Duodenal mucosa (tissue), 2 donors: ENCODE results near the gene FAM184A.

Experiments used
- H3K27ac ChIP-seq: one replicate; pipeline ENCODE4 v1.7.0; 2013; ENCODE audit warnings: low read depth, low read length
- H3K27me3 ChIP-seq, 2 donors: one replicate each; pipeline ENCODE4 v1.7.0; 2013; ENCODE audit warnings: low read length in 2 of 2, control low read depth in 1 of 2; ENCODE audit not compliant: insufficient read depth in 2 of 2, control insufficient read depth in 1 of 2
- H3K36me3 ChIP-seq, 2 donors: one replicate each; pipeline ENCODE4 v1.7.0; 2013; ENCODE audit warnings: low read length in 2 of 2, control low read depth in 1 of 2; ENCODE audit not compliant: insufficient read depth in 2 of 2, control insufficient read depth in 1 of 2
- H3K4me1 ChIP-seq, 2 donors: one replicate each; pipeline ENCODE4 v1.7.0; 2013; ENCODE audit warnings: low read length in 2 of 2, control low read depth in 1 of 2; ENCODE audit not compliant: insufficient read depth in 2 of 2, control insufficient read depth in 1 of 2
- H3K4me3 ChIP-seq, 2 donors: one replicate each; pipeline ENCODE4 v1.7.0; 2013; ENCODE audit warnings: low read length in 2 of 2, low read depth in 1 of 2
- H3K9ac ChIP-seq, 2 donors: one replicate each; pipeline ENCODE4 v1.7.0; 2013; ENCODE audit warnings: low read length in 2 of 2, low read depth in 1 of 2
- H3K9me3 ChIP-seq, 2 donors: one replicate each; pipeline ENCODE4 v1.7.0; 2013; ENCODE audit warnings: low read length in 2 of 2, control low read depth in 1 of 2; ENCODE audit not compliant: control insufficient read depth in 1 of 2

Gene FAM184A

DNA sequence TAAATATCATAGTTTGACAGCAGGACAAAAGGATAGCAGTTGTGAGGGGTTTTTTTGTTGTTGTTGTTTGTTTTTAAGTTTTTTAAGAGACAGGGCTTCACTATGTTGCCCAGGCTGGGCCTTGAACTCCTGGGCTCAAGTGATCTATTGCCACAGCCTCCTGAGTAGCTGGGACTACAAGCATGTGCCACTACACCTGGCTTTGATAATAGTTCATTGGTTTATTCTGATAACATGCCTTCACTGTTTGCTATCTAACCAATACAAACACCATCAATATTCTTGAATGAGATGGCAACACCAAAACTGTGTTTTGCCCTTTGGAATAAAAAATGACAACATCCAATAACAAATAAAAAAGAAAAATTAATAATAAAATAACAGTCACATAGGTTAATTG is 41.2 kb downstream of the FAM184A start:
- Histone ChIP-seq H3K9ac (no peak overlapping the region), H3K4me1 (peaks cover 4 to 8% of the 10 kb centered on the region in 2 donors), H3K36me3 (no peaks in the 10 kb centered on the region), H3K27ac (no peak overlapping the region), H3K9me3 (no peaks in the 10 kb centered on the region), H3K4me3 (no peak overlapping the region), H3K27me3 (no peaks in the 10 kb centered on the region)

DNA sequence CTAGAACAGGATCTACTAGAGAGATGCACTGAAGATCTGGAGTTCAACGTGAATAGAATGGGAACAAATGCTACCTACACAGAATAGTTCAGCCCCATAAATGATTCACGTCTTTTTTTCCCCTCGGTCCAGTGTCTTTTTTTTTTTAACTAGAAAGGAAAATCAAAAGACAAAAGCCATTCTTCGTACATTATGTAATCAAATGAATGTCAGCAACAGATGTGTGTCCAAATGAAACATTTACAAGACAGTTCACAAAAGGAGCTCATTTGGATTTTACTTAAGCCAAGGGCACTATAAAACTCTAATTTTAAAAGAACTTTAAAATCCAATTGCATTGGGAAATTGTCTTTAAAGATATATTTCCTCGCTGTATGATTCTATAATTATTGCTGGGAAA is 42.4 kb downstream of the FAM184A start:
- no peak overlapping the region for H3K27ac ChIP-seq
- no peaks in the 10 kb centered on the region for H3K27me3 ChIP-seq
- no peaks in the 10 kb centered on the region for H3K36me3 ChIP-seq
- H3K4me1 ChIP-seq, result peaks cover 4 to 8% of the 10 kb centered on the region in 2 donors
- no peak overlapping the region for H3K4me3 ChIP-seq
- no peaks in the 10 kb centered on the region for H3K9me3 ChIP-seq
- H3K9ac ChIP-seq, result no peak overlapping the region

- no peak overlapping the region for H3K27ac ChIP-seq
- H3K9me3 ChIP-seq, result no peaks in the 10 kb centered on the region
- no peak overlapping the region for H3K9ac ChIP-seq
- H3K36me3 ChIP-seq, result no peaks in the 10 kb centered on the region
- no peak overlapping the region for H3K4me3 ChIP-seq
- H3K4me1 ChIP-seq, result peaks cover 4 to 8% of the 10 kb centered on the region in 2 donors
- H3K27me3 ChIP-seq, result no peaks in the 10 kb centered on the region
Observed at GRCh38 chr6:119035459-119035858, 43.0 kb downstream of the FAM184A start.

- Histone ChIP-seq H3K4me3 (no peak overlapping the region), H3K27ac (no peak overlapping the region)
Observed at GRCh38 chr6:119034827-119035458, 43.5 kb downstream of the FAM184A start.

GRCh38 chr6:119032428-119032827 is 46.0 kb downstream of the FAM184A start:
- Histone ChIP-seq H3K9me3 (no peaks in the 10 kb centered on the region), H3K9ac (no peak overlapping the region), H3K4me3 (no peak overlapping the region), H3K27ac (no peak overlapping the region), H3K4me1 (peaks cover 4 to 8% of the 10 kb centered on the region in 2 donors), H3K36me3 (no peaks in the 10 kb centered on the region), H3K27me3 (no peaks in the 10 kb centered on the region)

More at GRCh38 chr6:119034827-119035458, 43.5 kb downstream of the FAM184A start:
- Histone ChIP-seq H3K4me1 (peaks cover 4 to 8% of the 10 kb centered on the region in 2 donors), H3K36me3 (no peaks in the 10 kb centered on the region), H3K27me3 (no peaks in the 10 kb centered on the region), H3K9ac (no peak overlapping the region), H3K9me3 (no peaks in the 10 kb centered on the region)

GRCh38 chr6:119030759-119031158 is 47.7 kb downstream of the FAM184A start:
- Histone ChIP-seq H3K9ac (no peak overlapping the region), H3K27ac (no peak overlapping the region), H3K9me3 (no peaks in the 10 kb centered on the region), H3K4me1 (peaks cover 4 to 8% of the 10 kb centered on the region in 2 donors), H3K36me3 (no peaks in the 10 kb centered on the region), H3K4me3 (no peak overlapping the region), H3K27me3 (no peaks in the 10 kb centered on the region)

DNA sequence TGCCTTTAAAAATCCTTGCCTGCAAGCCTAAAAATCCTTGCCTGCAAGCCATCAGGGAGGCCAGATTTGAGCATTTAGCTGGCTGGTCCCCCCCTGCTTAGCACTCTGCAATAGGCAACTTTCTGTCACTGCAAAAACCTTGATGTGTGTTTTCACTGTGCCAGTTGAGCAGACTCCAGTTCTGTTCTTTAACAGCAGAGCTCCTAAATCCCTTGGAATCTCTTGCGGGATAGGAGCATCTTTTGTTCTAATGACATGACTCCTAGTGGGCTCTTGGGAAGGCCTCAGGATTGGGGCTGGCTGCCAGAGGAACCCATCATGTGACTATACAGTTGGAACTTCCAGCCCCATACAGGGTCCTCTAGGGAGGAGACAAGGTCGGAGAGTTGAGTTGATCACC is 50.4 kb downstream of the FAM184A start:
- Histone ChIP-seq H3K9me3 (no peaks in the 10 kb centered on the region), H3K27ac (no peak overlapping the region), H3K9ac (no peak overlapping the region), H3K36me3 (no peaks in the 10 kb centered on the region), H3K4me1 (no peaks in the 10 kb centered on the region), H3K27me3 (no peaks in the 10 kb centered on the region), H3K4me3 (no peak overlapping the region)

- H3K9me3 ChIP-seq, result no peaks in the 10 kb centered on the region
- no peak overlapping the region for H3K4me3 ChIP-seq
- no peaks in the 10 kb centered on the region for H3K4me1 ChIP-seq
- no peaks in the 10 kb centered on the region for H3K27me3 ChIP-seq
- no peaks in the 10 kb centered on the region for H3K36me3 ChIP-seq
- H3K9ac ChIP-seq, result no peak overlapping the region
- no peak overlapping the region for H3K27ac ChIP-seq
Observed at GRCh38 chr6:119027465-119027864, 51.0 kb downstream of the FAM184A start.

DNA sequence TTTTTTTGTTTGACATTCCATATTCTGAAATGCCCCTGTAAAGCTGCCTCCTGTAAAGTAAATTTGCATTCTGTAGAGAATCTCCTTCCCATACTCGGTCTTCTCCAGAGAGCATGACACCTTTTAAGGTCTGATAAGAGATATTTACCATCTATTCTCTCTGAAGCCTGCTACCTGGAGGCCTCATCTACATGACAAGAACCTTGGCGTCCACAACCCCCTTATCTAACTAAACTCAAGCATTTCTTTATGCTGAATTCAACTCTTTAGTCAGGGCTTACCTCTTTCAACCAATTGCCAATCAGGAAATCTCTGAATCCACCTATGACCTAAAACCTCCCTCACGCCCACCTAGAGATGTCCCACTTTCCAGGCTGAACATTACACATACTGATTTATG is 51.6 kb downstream of the FAM184A start:
- no peaks in the 10 kb centered on the region for H3K36me3 ChIP-seq
- H3K9ac ChIP-seq, result no peak overlapping the region
- no peaks in the 10 kb centered on the region for H3K4me1 ChIP-seq
- H3K9me3 ChIP-seq, result no peaks in the 10 kb centered on the region
- no peak overlapping the region for H3K27ac ChIP-seq
- no peaks in the 10 kb centered on the region for H3K27me3 ChIP-seq
- no peak overlapping the region for H3K4me3 ChIP-seq

DNA sequence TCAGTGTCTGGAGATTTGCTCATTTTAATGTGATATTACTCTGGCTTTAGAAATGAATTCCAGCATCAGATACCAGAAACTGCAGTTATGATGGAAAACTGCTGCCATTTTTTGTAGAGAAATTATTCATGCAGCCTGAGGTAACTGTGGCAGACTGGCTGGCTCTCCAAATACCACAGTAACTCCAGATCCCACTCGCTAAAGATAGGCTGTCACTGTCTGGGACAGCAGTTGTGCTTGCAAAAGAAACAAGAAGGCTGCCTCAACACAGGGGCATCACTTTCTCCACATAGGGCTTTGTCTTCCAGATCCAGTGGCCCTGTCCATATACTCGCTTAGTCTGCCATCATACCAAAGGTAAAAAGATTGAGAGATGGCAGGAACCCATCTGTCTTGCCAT is 52.7 kb downstream of the FAM184A start:
- Histone ChIP-seq H3K4me1 (no peaks in the 10 kb centered on the region), H3K9ac (no peak overlapping the region), H3K9me3 (no peaks in the 10 kb centered on the region), H3K27ac (no peak overlapping the region), H3K4me3 (no peak overlapping the region), H3K27me3 (no peaks in the 10 kb centered on the region), H3K36me3 (no peaks in the 10 kb centered on the region)

- Histone ChIP-seq H3K27me3 (no peaks in the 10 kb centered on the region), H3K4me3 (no peak overlapping the region), H3K27ac (no peak overlapping the region), H3K4me1 (no peaks in the 10 kb centered on the region), H3K9me3 (no peaks in the 10 kb centered on the region), H3K36me3 (no peaks in the 10 kb centered on the region), H3K9ac (no peak overlapping the region)
Observed at GRCh38 chr6:119024111-119024510, 54.4 kb downstream of the FAM184A start.
